CD4-positive, CD25-positive, alpha-beta regulatory T cell (primary cell): ENCODE data around the gene IL36G. TPM values are rescaled to one million over a fixed set of nuclear protein-coding genes. Genes with fewer than 3 reads are reported as not detected.

Experiments
- ATAC-seq, 2 donors: fragments of 150-1000 bp; cut with Tn5 transposase; one replicate each; pipeline ENCODE4 v1.10.0; 2021; ENCODE audit warnings: low read depth in 2 of 2, moderate number of reproducible peaks in 2 of 2, moderate library complexity in 1 of 2
- DNase-seq, 3 donors: peaks; one replicate each; pipeline versions ENCODE4 v3.0.0 to v3.0.0-alpha.2; 2012 to 2022; ENCODE audit warnings: mixed read lengths in 1 of 3
- H3K27ac ChIP-seq: one replicate; pipeline ENCODE4 v1.7.0; 2013; ENCODE audit warnings: mild to moderate bottlenecking, low read length; ENCODE audit not compliant: insufficient read depth, poor library complexity, severe bottlenecking
- H3K27me3 ChIP-seq: one replicate; pipeline ENCODE4 v1.7.0; 2013; ENCODE audit warnings: low read length; ENCODE audit not compliant: control insufficient read depth, insufficient read depth
- H3K36me3 ChIP-seq: one replicate; pipeline ENCODE4 v1.7.0; 2013; ENCODE audit warnings: mild to moderate bottlenecking, low read length, moderate library complexity; ENCODE audit not compliant: control insufficient read depth, insufficient read depth
- H3K4me1 ChIP-seq: 2 replicates; pipeline ENCODE4 v1.7.0; 2013; ENCODE audit warnings: mild to moderate bottlenecking, low read length; ENCODE audit not compliant: insufficient read depth, control insufficient read depth, poor library complexity, severe bottlenecking
- H3K4me3 ChIP-seq: one replicate; pipeline ENCODE4 v1.7.0; 2013; ENCODE audit warnings: low read depth, mild to moderate bottlenecking, low read length, moderate library complexity
- H3K9me3 ChIP-seq, 2 experiments: 1 replicate in 1 of 2; 2 replicates in 1 of 2; pipeline ENCODE4 v1.7.0; 2013; ENCODE audit warnings: low read length in 2 of 2, mild to moderate bottlenecking in 1 of 2, moderate library complexity in 1 of 2; ENCODE audit not compliant: control insufficient read depth in 2 of 2
- H3K27ac Mint-ChIP-seq, 3 donors: one replicate each; pipeline ENCODE4 v1.8.0; 2020 to 2022; ENCODE audit warnings: mild to moderate bottlenecking in 3 of 3, mixed read lengths in 3 of 3, moderate library complexity in 2 of 3
- H3K27me3 Mint-ChIP-seq: one replicate; pipeline ENCODE4 v1.8.0; 2022; ENCODE audit warnings: mild to moderate bottlenecking, mixed read lengths
- H3K36me3 Mint-ChIP-seq: one replicate; pipeline ENCODE4 v1.8.0; 2020; ENCODE audit warnings: mixed read lengths
- H3K4me1 Mint-ChIP-seq, 4 donors: one replicate each; pipeline ENCODE4 v1.8.0; 2020 to 2022; ENCODE audit warnings: mixed read lengths in 4 of 4, mild to moderate bottlenecking in 1 of 4
- H3K4me3 Mint-ChIP-seq, 4 donors: one replicate each; pipeline ENCODE4 v1.8.0; 2020 to 2022; ENCODE audit warnings: mild to moderate bottlenecking in 4 of 4, mixed read lengths in 4 of 4, moderate library complexity in 3 of 4
- H3K9me3 Mint-ChIP-seq, 7 donors: one replicate each; pipeline ENCODE4 v1.8.0; 2020 to 2022; ENCODE audit warnings: mixed read lengths in 7 of 7, mild to moderate bottlenecking in 3 of 7, moderate library complexity in 2 of 7
- polyA plus RNA-seq, 4 donors: library from polyadenylated mRNA; unstranded; fragments of 300-500 nt; fragmentation: Illumina TruSeq; gene quantifications; one replicate each; pipeline ENCODE4 v1.2.3, GENCODE V29; 2021
- total RNA-seq: library from RNA; stranded (reverse); gene quantifications from one replicate; pipeline ENCODE4 v1.2.3, GENCODE V29; 2022

IL36G gene
- total and polyA plus RNA-seq, 5 donors from 2014 or later: not detected

GRCh38 chr2:113011108-113011507 is 33.3 kb downstream of the IL36G start:
- H3K4me1 Mint-ChIP-seq: peaks cover 0 to 7% (median under 1%) of the 10 kb centered on the region in 4 donors
- peaks cover 30% of the 10 kb centered on the region for H3K27me3 Mint-ChIP-seq
- Histone ChIP-seq H3K27ac (no peak overlapping the region), H3K9me3 (no peaks in the 10 kb centered on the region), H3K4me1 (no peaks in the 10 kb centered on the region), H3K27me3 (peaks cover 4% of the 10 kb centered on the region), H3K4me3 (no peak overlapping the region), H3K36me3 (no peaks in the 10 kb centered on the region)
- DNase-seq (no peak), ATAC-seq (no peak)
- no peaks in the 10 kb centered on the region for H3K36me3 Mint-ChIP-seq
- H3K4me3 Mint-ChIP-seq: no peak overlapping the region
- no peak overlapping the region for H3K27ac Mint-ChIP-seq
- H3K9me3 Mint-ChIP-seq: peaks cover 0 to 2% (median 0%) of the 10 kb centered on the region in 7 donors

GRCh38 chr2:113012436-113013335 is 34.9 kb downstream of the IL36G start:
- peaks cover 42% of the 10 kb centered on the region for H3K27me3 Mint-ChIP-seq
- no peak for DNase-seq

GRCh38 chr2:113013336-113013661 is 35.5 kb downstream of the IL36G start:
- no peak for ATAC-seq
- Mint-ChIP-seq H3K27me3 (peaks cover 43% of the 10 kb centered on the region), H3K27ac (no peak overlapping the region)

More at GRCh38 chr2:113012436-113013335, 34.9 kb downstream of the IL36G start:
- Histone ChIP-seq H3K4me3 (no peak overlapping the region), H3K4me1 (no peaks in the 10 kb centered on the region), H3K27ac (no peak overlapping the region), H3K9me3 (no peaks in the 10 kb centered on the region), H3K27me3 (peaks cover 4% of the 10 kb centered on the region), H3K36me3 (no peaks in the 10 kb centered on the region)
- no peak overlapping the region for H3K4me3 Mint-ChIP-seq
- no peak for ATAC-seq
- H3K27ac Mint-ChIP-seq: no peak overlapping the region
- peaks cover 0 to 11% (median 2%) of the 10 kb centered on the region in 4 donors for H3K4me1 Mint-ChIP-seq
- H3K36me3 Mint-ChIP-seq: no peaks in the 10 kb centered on the region
- H3K9me3 Mint-ChIP-seq: peaks cover 0 to 2% (median 0%) of the 10 kb centered on the region in 7 donors

GRCh38 chr2:113014067-113014466 is 36.3 kb downstream of the IL36G start:
- Histone ChIP-seq H3K4me1 (no peaks in the 10 kb centered on the region), H3K4me3 (no peak overlapping the region), H3K27me3 (peaks cover 9% of the 10 kb centered on the region), H3K9me3 (no peaks in the 10 kb centered on the region), H3K27ac (no peak overlapping the region), H3K36me3 (no peaks in the 10 kb centered on the region)
- Mint-ChIP-seq H3K27ac (no peak overlapping the region), H3K9me3 (peaks cover 0 to 8% (median 4%) of the 10 kb centered on the region in 7 donors), H3K27me3 (peaks cover 47% of the 10 kb centered on the region), H3K4me3 (no peak overlapping the region), H3K36me3 (peaks cover 3% of the 10 kb centered on the region), H3K4me1 (peaks cover 0 to 11% (median 2%) of the 10 kb centered on the region in 4 donors)
- DNase-seq (no peak), ATAC-seq (no peak)

More at GRCh38 chr2:113013336-113013661, 35.5 kb downstream of the IL36G start:
- Histone ChIP-seq H3K27ac (no peak overlapping the region), H3K27me3 (peaks cover 4% of the 10 kb centered on the region), H3K9me3 (no peaks in the 10 kb centered on the region), H3K4me3 (no peak overlapping the region), H3K36me3 (no peaks in the 10 kb centered on the region), H3K4me1 (no peaks in the 10 kb centered on the region)
- no peak for DNase-seq
- Mint-ChIP-seq H3K9me3 (peaks cover 0 to 4% (median under 1%) of the 10 kb centered on the region in 7 donors), H3K4me1 (peaks cover 0 to 11% (median 3%) of the 10 kb centered on the region in 4 donors), H3K36me3 (no peaks in the 10 kb centered on the region), H3K4me3 (no peak overlapping the region)

GRCh38 chr2:113015042-113015441 is 37.2 kb downstream of the IL36G start:
- no peaks in the 10 kb centered on the region for H3K4me1 ChIP-seq
- no peaks in the 10 kb centered on the region for H3K36me3 ChIP-seq
- Mint-ChIP-seq H3K27ac (no peak overlapping the region), H3K4me1 (peaks cover 0 to 11% (median 2%) of the 10 kb centered on the region in 4 donors), H3K9me3 (peaks cover 2 to 10% (median 5%) of the 10 kb centered on the region in 7 donors), H3K36me3 (peaks cover 3% of the 10 kb centered on the region), H3K4me3 (no peak overlapping the region), H3K27me3 (peaks cover 55% of the 10 kb centered on the region)
- H3K9me3 ChIP-seq: no peaks in the 10 kb centered on the region
- H3K27ac ChIP-seq: no peak overlapping the region
- no peak for DNase-seq
- peaks cover 10% of the 10 kb centered on the region for H3K27me3 ChIP-seq
- ATAC-seq: no peak
- no peak overlapping the region for H3K4me3 ChIP-seq

- peaks cover 2 to 10% (median 5%) of the 10 kb centered on the region in 7 donors for H3K9me3 Mint-ChIP-seq
- ATAC-seq (no peak), DNase-seq (no peak)
- no peak overlapping the region for H3K4me3 Mint-ChIP-seq
- Histone ChIP-seq H3K9me3 (no peaks in the 10 kb centered on the region), H3K4me3 (no peak overlapping the region), H3K27me3 (peaks cover 10% of the 10 kb centered on the region), H3K4me1 (no peaks in the 10 kb centered on the region), H3K36me3 (no peaks in the 10 kb centered on the region), H3K27ac (no peak overlapping the region)
- peaks cover 3% of the 10 kb centered on the region for H3K36me3 Mint-ChIP-seq
- H3K27me3 Mint-ChIP-seq: peaks cover 53% of the 10 kb centered on the region
- H3K4me1 Mint-ChIP-seq: peaks cover 0 to 11% (median 2%) of the 10 kb centered on the region in 4 donors
- H3K27ac Mint-ChIP-seq: no peak overlapping the region
Observed at GRCh38 chr2:113015655-113016054, 37.8 kb downstream of the IL36G start.

GRCh38 chr2:113018509-113018908 is 40.7 kb downstream of the IL36G start:
- no peaks in the 10 kb centered on the region for H3K9me3 ChIP-seq
- ATAC-seq: no peak
- H3K36me3 Mint-ChIP-seq: peaks cover 3% of the 10 kb centered on the region
- H3K4me1 ChIP-seq: no peaks in the 10 kb centered on the region
- no peak overlapping the region for H3K27ac ChIP-seq
- no peak for DNase-seq
- peaks cover 46% of the 10 kb centered on the region for H3K27me3 Mint-ChIP-seq
- H3K9me3 Mint-ChIP-seq: peaks cover 2 to 10% (median 5%) of the 10 kb centered on the region in 7 donors
- H3K27ac Mint-ChIP-seq: no peak overlapping the region
- peaks cover 0 to 11% (median 2%) of the 10 kb centered on the region in 4 donors for H3K4me1 Mint-ChIP-seq
- peaks cover 14% of the 10 kb centered on the region for H3K27me3 ChIP-seq
- H3K4me3 ChIP-seq: no peak overlapping the region
- no peaks in the 10 kb centered on the region for H3K36me3 ChIP-seq
- no peak overlapping the region for H3K4me3 Mint-ChIP-seq
